GM23248 (cell line): ENCODE measurements around the gene ZER1. TPM values are rescaled to one million over a fixed set of nuclear protein-coding genes. Genes with fewer than 3 reads are reported as not detected.

Experiments used
- DNase-seq: peaks from one replicate; pipeline ENCODE4 v3.0.0-alpha.2; 2015
- H2AFZ ChIP-seq: fragments of 200-600 bp; sonication (generic); 2 replicates; pipeline ENCODE4 v1.6.1; 2016; ENCODE audit warnings: antibody characterized with exemption
- H3F3A ChIP-seq: fragments of 200-600 bp; sonication (generic); 2 replicates; pipeline ENCODE4 v1.6.1; 2016; ENCODE audit warnings: mild to moderate bottlenecking, antibody characterized with exemption, mixed run types; ENCODE audit not compliant: insufficient read depth
- H3K27ac ChIP-seq: fragments of 200-600 bp; sonication (generic); 2 replicates; pipeline ENCODE4 v1.5.1; 2016; ENCODE audit warnings: mild to moderate bottlenecking
- H3K27me3 ChIP-seq: fragments of 200-600 bp; sonication (generic); replicated peaks from 2 replicates; pipeline ENCODE4 v1.6.1; 2016; ENCODE audit warnings: mild to moderate bottlenecking; ENCODE audit not compliant: insufficient read depth
- H3K36me3 ChIP-seq: fragments of 200-600 bp; sonication (generic); 2 replicates; pipeline ENCODE4 v1.6.1; 2016; ENCODE audit warnings: low read depth, mild to moderate bottlenecking
- H3K4me1 ChIP-seq: fragments of 200-600 bp; sonication (generic); 2 replicates; pipeline ENCODE4 v1.6.1; 2016; ENCODE audit warnings: mild to moderate bottlenecking; ENCODE audit not compliant: insufficient read depth
- H3K4me2 ChIP-seq: fragments of 200-600 bp; sonication (generic); one replicate; pipeline ENCODE4 v1.6.1; 2016; ENCODE audit warnings: mild to moderate bottlenecking; ENCODE audit not compliant: unreplicated experiment
- H3K4me3 ChIP-seq: fragments of 200-600 bp; sonication (generic); 2 replicates; pipeline ENCODE4 v1.5.1; 2016; ENCODE audit warnings: mild to moderate bottlenecking
- H3K79me2 ChIP-seq: fragments of 200-600 bp; sonication (generic); 2 replicates; pipeline ENCODE4 v1.6.1; 2016; ENCODE audit warnings: mild to moderate bottlenecking; ENCODE audit not compliant: insufficient read depth
- H3K9ac ChIP-seq: fragments of 200-600 bp; sonication (generic); 2 replicates; pipeline ENCODE4 v1.6.1; 2016; ENCODE audit warnings: mild to moderate bottlenecking
- H3K9me2 ChIP-seq: fragments of 200-600 bp; sonication (generic); 2 replicates; pipeline ENCODE4 v1.6.1; 2016; ENCODE audit warnings: mixed run types, mild to moderate bottlenecking, moderate library complexity; ENCODE audit not compliant: insufficient read depth
- H3K9me3 ChIP-seq: fragments of 200-600 bp; sonication (generic); one replicate; pipeline ENCODE4 v1.6.1; 2017; ENCODE audit warnings: low read depth
- H4K20me1 ChIP-seq: fragments of 200-600 bp; sonication (generic); 2 replicates; pipeline ENCODE4 v1.6.0; 2016; ENCODE audit not compliant: insufficient read depth
- EZH2 ChIP-seq: fragments of 200-600 bp; sonication (generic); IDR thresholded peaks from 2 replicates; pipeline ENCODE4 v1.6.1; 2018; ENCODE audit warnings: antibody characterized with exemption, mild to moderate bottlenecking; ENCODE audit not compliant: insufficient read depth, poor library complexity, severe bottlenecking
- EZH2phosphoT487 ChIP-seq: fragments of 200-600 bp; sonication (generic); IDR thresholded peaks from 2 replicates; pipeline ENCODE4 v1.6.1; 2018; ENCODE audit warnings: antibody characterized with exemption, moderate library complexity, mild to moderate bottlenecking, low read depth; ENCODE audit not compliant: insufficient read depth
- WGBS, 2 experiments: methylation state at CpG; one replicate each; pipeline ENCODE4 v1.1.6; 2015 to 2017; ENCODE audit warnings: low lambda C conversion rate in 2 of 2, low coverage in 1 of 2; ENCODE audit errors: missing lambda C conversion rate in 2 of 2; 5-methylcytosine and 5-hydroxymethylcytosine counted together
- in situ Hi-C: fragments of 300-500 bp; cut with MboI; formaldehyde crosslinking; loops from 2 replicates; pipeline ENCODE4 v1.15.0; 2020
- polyA plus RNA-seq: library from polyadenylated mRNA; unstranded; fragments of >200 nt; fragmentation: Nextera tagmentation; extraction: Ambion mirVana; gene quantifications from 2 replicates; pipeline ENCODE4 v1.2.1, GENCODE V29; 2016
- total RNA-seq: library from RNA; depleted of rRNA; stranded (reverse); fragments of >200 nt; shearing (Covaris generic); gene quantifications from 2 replicates; pipeline ENCODE4 v1.2.3, GENCODE V29; 2014

ZER1 gene
- total and polyA plus RNA-seq, 2 experiments from 2014 or later, result 20.0 to 28.9 TPM

- H2AFZ ChIP-seq, result no peak overlapping the region
- no peak overlapping the region for H3K27ac ChIP-seq
- no peaks in the 10 kb centered on the region for H3K9me3 ChIP-seq
- no peaks in the 10 kb centered on the region for H3K9me2 ChIP-seq
- H3K27me3 ChIP-seq, result no peaks in the 10 kb centered on the region
- in situ Hi-C loops, result no loop called here
- H3K4me1 ChIP-seq, result peaks cover 5% of the 10 kb centered on the region
- DNase-seq, result no peak
- no peak overlapping the region for H3K4me2 ChIP-seq
- H3K9ac ChIP-seq, result no peak overlapping the region
- H3F3A ChIP-seq, result no peaks in the 10 kb centered on the region
- no peak for TF ChIP-seq EZH2
- no peak for TF ChIP-seq EZH2phosphoT487
- H3K79me2 ChIP-seq, result peaks cover 31% of the 10 kb centered on the region
- H3K4me3 ChIP-seq, result no peak overlapping the region
- 83 to 85% methylated on average over 5 of the region's 5 CpGs for WGBS, 2 experiments
- no peaks in the 10 kb centered on the region for H3K36me3 ChIP-seq
- no peaks in the 10 kb centered on the region for H4K20me1 ChIP-seq
Measured at GRCh38 chr9:128773049-128773448, 1.3 kb upstream of the ZER1 start.

GRCh38 chr9:128771094-128771721 is 519 bp downstream of the ZER1 start:
- Histone ChIP-seq H3K9ac (peak overlapping the region; percentile 95), H3K4me1 (peaks cover 5% of the 10 kb centered on the region), H3K27ac (peak overlapping the region; percentile 89), H3K4me2 (peak overlapping the region; percentile 83), H4K20me1 (no peaks in the 10 kb centered on the region), H3K4me3 (peak overlapping the region; percentile 93), H2AFZ (peak overlapping the region; percentile 91), H3F3A (no peaks in the 10 kb centered on the region), H3K79me2 (peaks cover 47% of the 10 kb centered on the region), H3K36me3 (no peaks in the 10 kb centered on the region), H3K9me3 (no peaks in the 10 kb centered on the region), H3K9me2 (no peaks in the 10 kb centered on the region), H3K27me3 (no peaks in the 10 kb centered on the region)
- peak; percentile 64 for DNase-seq
- WGBS, 2 experiments, result 1 to 3% methylated on average over 26 to 28 of the region's 28 CpGs
- in situ Hi-C loops, result no loop called here
- no peak for TF ChIP-seq EZH2phosphoT487
- no peak for TF ChIP-seq EZH2

- peak overlapping the region; percentile 93 for H3K4me3 ChIP-seq
- no peaks in the 10 kb centered on the region for H3K36me3 ChIP-seq
- peak; percentile 3 for DNase-seq
- no peaks in the 10 kb centered on the region for H3K27me3 ChIP-seq
- H3K27ac ChIP-seq, result peak overlapping the region; percentile 89
- in situ Hi-C loops, result no loop called here
- peak overlapping the region; percentile 83 for H3K4me2 ChIP-seq
- no peaks in the 10 kb centered on the region for H3K9me2 ChIP-seq
- TF ChIP-seq EZH2phosphoT487, result no peak
- no peak for TF ChIP-seq EZH2
- H4K20me1 ChIP-seq, result no peaks in the 10 kb centered on the region
- peaks cover 54% of the 10 kb centered on the region for H3K79me2 ChIP-seq
- no peaks in the 10 kb centered on the region for H3K9me3 ChIP-seq
- peaks cover 5% of the 10 kb centered on the region for H3K4me1 ChIP-seq
- no peaks in the 10 kb centered on the region for H3F3A ChIP-seq
- H2AFZ ChIP-seq, result peak overlapping the region; percentile 91; the same call in 1 of the 2 replicates
- 76 to 83% methylated on average over 11 of the region's 11 CpGs for WGBS, 2 experiments
- peak overlapping the region; percentile 95 for H3K9ac ChIP-seq
Measured at GRCh38 chr9:128770286-128771030, 1.3 kb downstream of the ZER1 start.

GRCh38 chr9:128768606-128769005 is 3.1 kb downstream of the ZER1 start:
- no peak for TF ChIP-seq EZH2
- TF ChIP-seq EZH2phosphoT487, result no peak

More at GRCh38 chr9:128768606-128769005, 3.1 kb downstream of the ZER1 start:
- Histone ChIP-seq H4K20me1 (no peaks in the 10 kb centered on the region), H3K36me3 (no peaks in the 10 kb centered on the region), H3K9me2 (no peaks in the 10 kb centered on the region), H3F3A (no peaks in the 10 kb centered on the region), H3K79me2 (peaks cover 70% of the 10 kb centered on the region), H2AFZ (no peak overlapping the region), H3K9me3 (no peaks in the 10 kb centered on the region), H3K27me3 (no peaks in the 10 kb centered on the region), H3K27ac (no peak overlapping the region), H3K4me1 (peaks cover 5% of the 10 kb centered on the region), H3K4me2 (no peak overlapping the region), H3K9ac (no peak overlapping the region), H3K4me3 (no peak overlapping the region)
- 61 to 65% methylated on average over 6 of the region's 6 CpGs for WGBS, 2 experiments
- DNase-seq, result no peak
- in situ Hi-C loops, result no loop called here
